ENCODE data around the gene SPTBN5. TPM values are rescaled to one million over a fixed set of nuclear protein-coding genes. Genes with fewer than 3 reads are reported as not detected.
A peak's percentile ranks its signal among the peaks of the same experiment; 100 is the strongest.

SPTBN5 gene
- total and polyA plus RNA-seq, 12 donors = under 0.01 to 6.8 (median 0.55) TPM

DNA sequence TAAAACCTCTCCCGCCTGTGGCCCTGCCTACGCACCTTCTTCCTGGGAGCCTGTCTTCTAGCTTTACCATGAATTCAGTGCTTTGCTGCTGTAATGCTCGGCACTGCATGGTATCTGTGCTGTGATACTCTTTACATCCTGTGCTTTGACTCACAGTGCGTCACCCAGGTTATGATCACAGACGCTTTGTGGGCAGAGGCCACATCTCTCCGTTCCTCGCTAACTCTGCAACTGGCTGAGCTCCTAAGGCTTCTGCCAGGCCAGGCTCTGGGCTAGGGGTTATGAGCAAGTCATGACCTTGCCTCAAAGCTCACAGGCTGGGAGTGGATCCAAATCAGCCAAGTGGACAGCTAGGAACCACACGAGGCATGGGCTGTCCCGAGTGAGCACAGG is 23.2 kb downstream of the SPTBN5 start:
- intact Hi-C loops (cut with DNase I) = no loop called here
- peak overlapping the region in 2 of 5 donors; percentile 44 to 65 for H3K27ac ChIP-seq
- DNase-seq = peak; percentile 75 to 95 (median 88)

DNA sequence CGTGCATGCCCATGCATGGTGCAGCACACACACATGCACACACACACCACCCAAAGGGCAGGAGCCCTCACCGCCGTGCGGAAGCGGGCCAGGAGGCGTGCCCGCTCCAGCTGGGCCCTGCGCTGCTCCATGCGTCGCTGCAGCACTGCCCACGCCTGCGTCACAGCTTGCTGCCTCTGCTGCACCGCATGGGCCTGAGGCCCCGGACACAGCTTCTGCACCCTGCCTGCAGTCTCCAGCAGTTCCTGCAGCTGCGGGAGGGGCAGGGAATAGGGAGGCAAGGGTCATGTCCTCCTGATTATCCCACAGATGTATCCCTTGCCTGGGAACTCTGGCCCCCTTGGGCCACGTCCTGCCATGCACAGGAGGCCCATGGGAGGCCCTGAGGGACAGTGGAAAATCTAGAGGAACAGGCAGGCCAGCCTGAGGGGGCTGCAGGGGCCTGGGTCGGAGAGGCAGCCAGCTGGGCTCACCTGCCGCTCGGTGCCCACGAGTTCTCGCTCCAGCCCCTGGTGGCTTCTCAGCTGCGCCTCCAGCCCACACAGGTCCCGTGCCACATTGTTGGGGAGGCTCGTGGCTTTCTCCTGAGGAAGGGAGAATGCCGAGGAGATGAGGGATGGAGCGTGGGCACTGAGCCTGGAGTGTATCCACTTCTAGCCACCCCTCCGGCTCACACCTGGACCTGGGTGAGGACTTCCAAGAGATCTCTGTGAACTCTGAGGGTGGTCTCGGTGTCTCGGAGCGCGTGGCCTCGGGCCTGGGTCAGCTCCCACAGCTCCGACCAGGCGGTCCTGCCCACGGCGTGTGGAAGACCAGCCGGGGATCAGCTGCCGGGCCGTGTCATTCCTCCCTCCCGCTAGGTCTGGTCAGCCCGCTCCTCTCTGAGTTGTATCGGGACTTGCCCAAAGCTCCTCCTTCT is 23.8 kb downstream of the SPTBN5 start:
- no peak for TF ChIP-seq POLR2A (IDR thresholded peaks at IDR 0.05)
- TF ChIP-seq, protein P1, sequence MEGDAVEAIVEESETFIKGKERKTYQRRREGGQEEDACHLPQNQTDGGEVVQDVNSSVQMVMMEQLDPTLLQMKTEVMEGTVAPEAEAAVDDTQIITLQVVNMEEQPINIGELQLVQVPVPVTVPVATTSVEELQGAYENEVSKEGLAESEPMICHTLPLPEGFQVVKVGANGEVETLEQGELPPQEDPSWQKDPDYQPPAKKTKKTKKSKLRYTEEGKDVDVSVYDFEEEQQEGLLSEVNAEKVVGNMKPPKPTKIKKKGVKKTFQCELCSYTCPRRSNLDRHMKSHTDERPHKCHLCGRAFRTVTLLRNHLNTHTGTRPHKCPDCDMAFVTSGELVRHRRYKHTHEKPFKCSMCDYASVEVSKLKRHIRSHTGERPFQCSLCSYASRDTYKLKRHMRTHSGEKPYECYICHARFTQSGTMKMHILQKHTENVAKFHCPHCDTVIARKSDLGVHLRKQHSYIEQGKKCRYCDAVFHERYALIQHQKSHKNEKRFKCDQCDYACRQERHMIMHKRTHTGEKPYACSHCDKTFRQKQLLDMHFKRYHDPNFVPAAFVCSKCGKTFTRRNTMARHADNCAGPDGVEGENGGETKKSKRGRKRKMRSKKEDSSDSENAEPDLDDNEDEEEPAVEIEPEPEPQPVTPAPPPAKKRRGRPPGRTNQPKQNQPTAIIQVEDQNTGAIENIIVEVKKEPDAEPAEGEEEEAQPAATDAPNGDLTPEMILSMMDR (IDR thresholded peaks at IDR 0.05) = no peak
- intact Hi-C loops (cut with DNase I) = no loop called here

More for the DNA sequence above, 23.2 kb downstream of the SPTBN5 start:
- TF ChIP-seq POLR2A (IDR thresholded peaks at IDR 0.05) = no peak
- TF ChIP-seq, protein P1 (IDR thresholded peaks at IDR 0.05) = no peak
- no peaks in the 10 kb centered on the region for H3K27me3 ChIP-seq
- H3K9me3 ChIP-seq (replicated peaks in 1 of 3) = no peaks in the 10 kb centered on the region
- H3K4me1 ChIP-seq (replicated peaks in 1 of 2) = peaks cover 4 to 8% of the 10 kb centered on the region in 2 donors
- WGBS, 4 donors = 35 to 65% (median 47%) methylated on average over 6 to 9 of the region's 9 CpGs
- H3K4me3 ChIP-seq = no peak overlapping the region
- H3K36me3 ChIP-seq (replicated peaks in 1 of 2) = no peaks in the 10 kb centered on the region

DNA sequence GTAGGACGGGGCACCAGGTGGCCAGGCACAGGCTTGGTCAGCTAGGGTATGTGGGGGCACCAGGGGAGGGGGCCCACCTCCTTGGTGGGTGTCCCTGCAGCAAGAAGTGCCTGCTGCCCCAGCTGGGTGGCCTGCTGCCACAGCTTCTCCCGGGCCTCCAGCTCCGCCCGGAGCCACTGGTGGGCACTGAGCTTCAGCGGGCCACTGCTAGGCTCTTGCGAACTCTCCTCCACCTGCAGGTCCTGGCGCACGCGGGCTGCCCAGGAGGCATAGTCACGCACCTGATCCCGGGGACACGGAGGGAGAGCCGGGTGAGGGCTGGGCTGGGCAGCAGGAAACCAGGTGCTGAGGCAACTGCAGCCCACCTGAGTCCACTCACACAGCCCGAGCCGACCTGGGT is 25.5 kb downstream of the SPTBN5 start:
- no peak overlapping the region for H3K27ac ChIP-seq
- WGBS, 4 donors = 92 to 100% (median 95%) methylated on average over 4 to 15 of the region's 15 CpGs
- peaks cover 4 to 8% of the 10 kb centered on the region in 2 donors for H3K4me1 ChIP-seq (replicated peaks in 1 of 2)
- TF ChIP-seq, protein P1 (IDR thresholded peaks at IDR 0.05) = no peak
- TF ChIP-seq POLR2A (IDR thresholded peaks at IDR 0.05) = no peak
- no peaks in the 10 kb centered on the region for H3K27me3 ChIP-seq
- no peak overlapping the region for H3K4me3 ChIP-seq
- intact Hi-C loops (cut with DNase I) = no loop called here
- H3K36me3 ChIP-seq (replicated peaks in 1 of 2) = no peaks in the 10 kb centered on the region
- no peaks in the 10 kb centered on the region for H3K9me3 ChIP-seq (replicated peaks in 1 of 3)
- no peak for DNase-seq

More for the DNA sequence above, 23.8 kb downstream of the SPTBN5 start:
- Histone ChIP-seq H3K27ac (peak overlapping the region in 2 of 5 donors; percentile 44 to 65), H3K27me3 (no peaks in the 10 kb centered on the region), H3K4me1 (replicated peaks in 1 of 2) (peaks cover 4 to 8% of the 10 kb centered on the region in 2 donors), H3K4me3 (no peak overlapping the region), H3K9me3 (replicated peaks in 1 of 3) (no peaks in the 10 kb centered on the region), H3K36me3 (replicated peaks in 1 of 2) (no peaks in the 10 kb centered on the region)
- 84 to 91% (median 88%) methylated on average over 10 to 42 of the region's 42 CpGs for WGBS, 4 donors
- DNase-seq = no peak

DNA sequence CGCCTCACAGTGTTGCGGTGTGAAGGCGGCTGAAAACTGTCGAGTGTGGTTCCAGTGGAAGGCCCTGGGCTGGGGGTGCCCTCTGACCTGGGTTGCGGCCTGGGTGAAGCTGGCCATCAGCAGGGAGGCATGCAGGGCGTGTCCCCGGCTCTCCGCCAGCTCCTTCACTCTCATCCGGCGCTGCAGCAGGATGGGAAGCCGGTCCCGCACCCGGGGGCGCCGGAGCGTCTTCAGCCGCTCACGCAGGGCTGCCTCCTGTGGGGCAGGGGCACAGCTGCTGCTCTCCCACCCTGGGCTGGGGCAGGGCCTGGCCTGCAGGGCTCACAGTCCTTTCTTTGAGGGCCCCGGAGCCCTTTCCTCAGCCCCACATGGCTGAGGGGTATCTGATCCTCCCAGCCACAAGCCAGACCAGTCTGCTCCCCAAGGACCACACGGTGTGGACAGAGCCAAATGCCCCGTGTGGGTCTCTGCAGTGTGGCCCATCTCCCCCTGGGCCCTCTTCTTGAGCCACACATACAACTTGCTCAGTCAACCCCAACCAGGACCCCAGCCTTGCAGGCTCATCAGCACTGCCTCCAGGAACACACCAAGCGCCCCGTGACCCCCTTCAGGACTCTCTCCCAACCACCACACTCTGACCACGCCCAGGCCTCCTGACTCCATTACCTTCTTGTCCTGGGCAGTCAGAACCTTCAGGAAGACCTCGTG is 26.8 kb downstream of the SPTBN5 start:
- no peak for DNase-seq
- Histone ChIP-seq H3K27ac (no peak overlapping the region), H3K27me3 (no peaks in the 10 kb centered on the region), H3K9me3 (replicated peaks in 1 of 3) (no peaks in the 10 kb centered on the region), H3K4me3 (no peak overlapping the region), H3K4me1 (replicated peaks in 1 of 2) (peaks cover 4 to 8% of the 10 kb centered on the region in 2 donors), H3K36me3 (replicated peaks in 1 of 2) (no peaks in the 10 kb centered on the region)
- TF ChIP-seq, protein P1 (IDR thresholded peaks at IDR 0.05) = no peak
- TF ChIP-seq POLR2A (IDR thresholded peaks at IDR 0.05) = no peak
- intact Hi-C loops (cut with DNase I) = no loop called here
- 77 to 92% (median 88%) methylated on average over 7 to 25 of the region's 25 CpGs for WGBS, 4 donors
